HL-60 (cell line): ENCODE measurements around the gene UBTD1.

Experiments
- CTCF ChIP-seq: IDR thresholded peaks from one replicate; pipeline ENCODE4 v1.5.1; 2011; ENCODE audit warnings: low read length, control low read depth, inconsistent platforms; ENCODE audit not compliant: insufficient read depth
- GABPA ChIP-seq: IDR thresholded peaks from 2 replicates; pipeline ENCODE4 v1.6.1; 2012; ENCODE audit warnings: low read depth
- POLR2AphosphoS5 ChIP-seq: IDR thresholded peaks from 2 replicates; pipeline ENCODE4 v1.6.1; 2012; ENCODE audit warnings: low read depth
- REST ChIP-seq: IDR thresholded peaks from 2 replicates; pipeline ENCODE4 v1.6.1; 2012; ENCODE audit warnings: low read depth; ENCODE audit not compliant: insufficient replicate concordance

- TF ChIP-seq CTCF (no peak), GABPA (no peak), POLR2AphosphoS5 (no peak), REST (no peak)
Measured at GRCh38 chr10:97500297-97500575, 1.5 kb downstream of the UBTD1 start.
